HepG2 (cell line): ENCODE results near the gene DNMT3A. TPM values are rescaled to one million over a fixed set of nuclear protein-coding genes. Genes with fewer than 3 reads are reported as not detected.

Source experiments
- ELK4 ChIP-seq: sonication (generic); formaldehyde crosslinking; IDR thresholded peaks from 2 replicates; pipeline ENCODE4 v1.9.0; 2021; ENCODE audit warnings: missing genetic modification reagents, borderline replicate concordance
- FOXA3 ChIP-seq: IDR thresholded peaks from 2 replicates; pipeline ENCODE4 v1.6.1; 2016; ENCODE audit warnings: missing genetic modification reagents, missing compliant biosample characterization
- HDAC2 ChIP-seq: sonication (generic); formaldehyde crosslinking; IDR thresholded peaks from 2 replicates; pipeline ENCODE4 v1.4.0; 2020; ENCODE audit warnings: missing genetic modification reagents
- HNRNPH1 ChIP-seq: fragments of 200-400 bp; formaldehyde crosslinking; optimal IDR thresholded peaks from 2 replicates; pipeline ENCODE3; 2017; ENCODE audit warnings: mild to moderate bottlenecking, low read depth, low read length
- KLF13 ChIP-seq: sonication (generic); formaldehyde crosslinking; IDR thresholded peaks from 2 replicates; pipeline ENCODE4 v1.4.0; 2020; ENCODE audit warnings: mild to moderate bottlenecking, missing genetic modification reagents
- NAIF1 ChIP-seq: sonication (generic); formaldehyde crosslinking; IDR thresholded peaks from 2 replicates; pipeline ENCODE4 v1.5.0; 2020; ENCODE audit warnings: mild to moderate bottlenecking, missing genetic modification reagents, borderline replicate concordance
- NFE2 ChIP-seq: sonication (generic); formaldehyde crosslinking; IDR thresholded peaks from 2 replicates; pipeline ENCODE4 v1.4.0; 2020; ENCODE audit warnings: missing genetic modification reagents
- NR2F2 ChIP-seq: IDR thresholded peaks from 2 replicates; pipeline ENCODE4 v1.6.1; 2012; ENCODE audit warnings: low read depth, inconsistent platforms, borderline replicate concordance
- RFX3 ChIP-seq: IDR thresholded peaks from 2 replicates; pipeline ENCODE4 v1.6.1; 2016; ENCODE audit warnings: missing biosample characterization, missing genetic modification reagents
- UBTF ChIP-seq: sonication (generic); formaldehyde crosslinking; IDR thresholded peaks from 2 replicates; pipeline ENCODE4 v1.4.0; 2020; ENCODE audit warnings: mild to moderate bottlenecking, missing genetic modification reagents
- YY1 ChIP-seq: IDR thresholded peaks from 2 replicates; pipeline ENCODE4 v1.6.1; 2011; ENCODE audit warnings: low read length, low read depth, moderate library complexity, mild to moderate bottlenecking; ENCODE audit not compliant: insufficient read depth, insufficient replicate concordance
- ZBTB14 ChIP-seq: sonication (generic); formaldehyde crosslinking; IDR thresholded peaks from 2 replicates; pipeline ENCODE4 v1.4.0; 2020; ENCODE audit warnings: missing genetic modification reagents
- ZBTB4 ChIP-seq: sonication (generic); formaldehyde crosslinking; IDR thresholded peaks from 2 replicates; pipeline ENCODE4 v1.4.0; 2020; ENCODE audit warnings: missing genetic modification reagents, mild to moderate bottlenecking, borderline replicate concordance
- ZBTB42 ChIP-seq: sonication (generic); formaldehyde crosslinking; IDR thresholded peaks from 2 replicates; pipeline ENCODE4 v1.5.0; 2020; ENCODE audit warnings: mild to moderate bottlenecking, missing genetic modification reagents
- ZFAT ChIP-seq: sonication (generic); formaldehyde crosslinking; conservative IDR thresholded peaks from 2 replicates; pipeline ENCODE4 v1.8.1; 2023; ENCODE audit warnings: missing genetic modification reagents, inconsistent platforms
- ZIK1 ChIP-seq: sonication (generic); formaldehyde crosslinking; IDR thresholded peaks from 2 replicates; pipeline ENCODE4 v1.5.0; 2020; ENCODE audit warnings: mild to moderate bottlenecking, low read depth, missing genetic modification reagents, borderline replicate concordance
- ZNF121 ChIP-seq: sonication (generic); formaldehyde crosslinking; IDR thresholded peaks from 2 replicates; pipeline ENCODE4 v1.5.0; 2020; ENCODE audit warnings: mild to moderate bottlenecking, missing genetic modification reagents
- ZNF20 ChIP-seq: sonication (generic); formaldehyde crosslinking; IDR thresholded peaks from 2 replicates; pipeline ENCODE4 v1.4.0; 2020; ENCODE audit warnings: mild to moderate bottlenecking, moderate library complexity, missing genetic modification reagents
- ZNF543 ChIP-seq: sonication (generic); formaldehyde crosslinking; IDR thresholded peaks from 2 replicates; pipeline ENCODE4 v1.4.0; 2020; ENCODE audit warnings: mild to moderate bottlenecking, missing genetic modification reagents
- ZNF790 ChIP-seq: sonication (generic); formaldehyde crosslinking; IDR thresholded peaks from 2 replicates; pipeline ENCODE4 v1.8.0; 2022; ENCODE audit warnings: missing genetic modification reagents, mild to moderate bottlenecking, borderline replicate concordance
- ZNF883 ChIP-seq: sonication (generic); formaldehyde crosslinking; IDR thresholded peaks from 2 replicates; pipeline ENCODE4 v1.5.1; 2020; ENCODE audit warnings: mild to moderate bottlenecking, missing genetic modification reagents; ENCODE audit errors: not compliant biosample characterization
- polyA plus RNA-seq, 8 experiments: library from polyadenylated mRNA; depleted of rRNA in 3 of 8; stranded (reverse) in 7 of 8; unstranded in 1 of 8; fragments of >200 nt; fragmentation: Illumina TruSeq in 4 of 8; extraction: Trizol in 4 of 8; gene quantifications; 2 replicates each; pipeline versions ENCODE4 v1.2.1 to v1.2.3, GENCODE V29; 2011 to 2016; ENCODE audit warnings: low read depth in 4 of 8, missing spikeins in 1 of 8, mixed read lengths in 1 of 8; ENCODE audit not compliant: insufficient read depth in 1 of 8
- total RNA-seq, 5 experiments: library from RNA; depleted of rRNA; stranded (reverse); fragments of >200 nt; fragmentation: Illumina TruSeq; extraction: Trizol; gene quantifications; 2 replicates each; pipeline ENCODE4 v1.2.3, GENCODE V29; 2016; ENCODE audit warnings: low read depth in 1 of 5

The DNMT3A gene
- total and polyA plus RNA-seq, 2 of the 13 experiments (the other 11 are each of a cell fraction or from before 2014, with no cell fraction given): 14.7 to 29.1 TPM

GRCh38 chr2:25251422-25252273 is 90.1 kb downstream of the DNMT3A start (continued):
- peak; percentile 96 for TF ChIP-seq UBTF (CRISPR knock-in tag)
- TF ChIP-seq ZNF20 (CRISPR knock-in tag): peak; percentile 88
- peak; percentile 76; the same call in 1 of the 2 replicates for TF ChIP-seq KLF13 (CRISPR knock-in tag)
- peak; percentile 94 for TF ChIP-seq ZBTB4 (CRISPR knock-in tag)
- TF ChIP-seq ZBTB42 (CRISPR knock-in tag): no peak
- TF ChIP-seq NR2F2: peak; percentile 79; the same call in 1 of the 2 replicates
- TF ChIP-seq ZNF121 (CRISPR knock-in tag): no peak
- peak; percentile 70; the same call in 1 of the 2 replicates for TF ChIP-seq ZNF543 (CRISPR knock-in tag)
- TF ChIP-seq HDAC2 (CRISPR knock-in tag): peak; percentile 96
- TF ChIP-seq ZNF790: peak; percentile 82; the same call in 1 of the 2 replicates
- TF ChIP-seq ELK4: no peak; the same call in 1 of the 2 replicates
- peak; percentile 93 for TF ChIP-seq ZIK1
- TF ChIP-seq FOXA3: 0 out of 2 replicates have a peak, but pooled peaks have one; percentile 49
- TF ChIP-seq ZFAT (CRISPR knock-in tag): peak; percentile 64; the same call in 1 of the 2 replicates
- peak; percentile 97 for TF ChIP-seq ZNF883 (CRISPR knock-in tag)
- TF ChIP-seq RFX3: no peak
- peak; percentile 44 for TF ChIP-seq YY1
- TF ChIP-seq ZBTB14 (CRISPR knock-in tag): peak; percentile 38; the same call in 1 of the 2 replicates
- no peak; the same call in 1 of the 2 replicates for TF ChIP-seq NAIF1 (CRISPR knock-in tag)
- no peak for TF ChIP-seq NFE2 (CRISPR knock-in tag)
- peak; percentile 50 for TF ChIP-seq HNRNPH1
